K562 (cell line): ENCODE results near the gene PLG.
"Not testable (repeated sequence)": the region's sequence is repeated elsewhere in the genome, so short reads cannot be mapped to it uniquely, and the experiment has no call there.

Experiments used
- MYC ChIP-seq, 2 experiments: fragments of 250-450 bp in 1 of 2; sonication (Bioruptor Pico) in 1 of 2; IDR thresholded peaks; 2 replicates each; pipeline versions ENCODE4 v1.5.1 to v1.6.1; 2012 to 2021; ENCODE audit warnings: low read depth in 2 of 2, borderline replicate concordance in 1 of 2, improper control_type of control experiment in 1 of 2, low read length in 1 of 2, mild to moderate bottlenecking in 1 of 2, moderate library complexity in 1 of 2
- ZKSCAN1 ChIP-seq: fragments of 150-350 bp; IDR thresholded peaks from 2 replicates; pipeline ENCODE4 v1.6.1; 2016; ENCODE audit warnings: low read depth, low read length
- ZNF41 ChIP-seq: fragments of 250-450 bp; sonication (Bioruptor Pico); conservative IDR thresholded peaks from 2 replicates; pipeline ENCODE4 v1.4.0; 2020; ENCODE audit warnings: mild to moderate bottlenecking
- TF ChIP-seq, protein P1 (sequence below), 3 experiments: IDR thresholded peaks in 2 of 3; conservative IDR thresholded peaks in 1 of 3; 2 replicates each; pipeline ENCODE4 v1.5.1; 2011 to 2012; ENCODE audit warnings: low read length in 3 of 3, mild to moderate bottlenecking in 3 of 3, control low read depth in 2 of 3, improper control_type of control experiment in 1 of 3, inconsistent platforms in 1 of 3, low read depth in 1 of 3, mixed read lengths in 1 of 3, moderate library complexity in 1 of 3; ENCODE audit not compliant: insufficient read depth in 2 of 3
- TF ChIP-seq, protein P2 (sequence below), 2 experiments: fragments of 450-650 bp; formaldehyde crosslinking in 1 of 2; IDR thresholded peaks; 2 replicates each; pipeline versions ENCODE4 v1.4.0 to v1.6.1; 2014 to 2020; ENCODE audit warnings: mild to moderate bottlenecking in 2 of 2, borderline replicate concordance in 1 of 2, low read depth in 1 of 2

DNA sequence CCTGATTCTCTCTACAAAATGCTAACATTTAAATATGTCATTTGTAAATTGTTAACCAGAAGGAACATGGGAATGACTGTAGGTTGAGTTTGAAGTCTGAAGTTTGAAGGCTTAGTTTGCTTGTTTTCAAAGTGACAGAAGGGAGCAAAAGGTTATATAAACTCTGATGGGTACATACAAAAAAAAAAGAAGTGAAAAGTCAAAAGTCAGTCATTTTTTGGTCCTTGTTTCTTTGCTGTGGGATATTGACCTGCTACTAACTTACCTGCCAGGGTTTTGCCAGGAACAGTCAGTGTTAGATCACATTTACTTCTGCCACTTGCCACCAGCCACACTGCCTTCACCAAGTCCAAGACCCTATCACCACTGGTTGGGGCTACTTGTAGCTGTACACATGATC lies 6.9 kb downstream of the PLG start:
- not testable (repeated sequence) for TF ChIP-seq MYC (IDR thresholded peaks at IDR 0.05; ENCODE audit: low read depth, low read length); MYC (CRISPR knock-in tag; IDR thresholded peaks at IDR 0.05; ENCODE audit: borderline replicate concordance, low read depth); ZNF41 (CRISPR knock-in tag); ZKSCAN1
- TF ChIP-seq, protein P1, sequence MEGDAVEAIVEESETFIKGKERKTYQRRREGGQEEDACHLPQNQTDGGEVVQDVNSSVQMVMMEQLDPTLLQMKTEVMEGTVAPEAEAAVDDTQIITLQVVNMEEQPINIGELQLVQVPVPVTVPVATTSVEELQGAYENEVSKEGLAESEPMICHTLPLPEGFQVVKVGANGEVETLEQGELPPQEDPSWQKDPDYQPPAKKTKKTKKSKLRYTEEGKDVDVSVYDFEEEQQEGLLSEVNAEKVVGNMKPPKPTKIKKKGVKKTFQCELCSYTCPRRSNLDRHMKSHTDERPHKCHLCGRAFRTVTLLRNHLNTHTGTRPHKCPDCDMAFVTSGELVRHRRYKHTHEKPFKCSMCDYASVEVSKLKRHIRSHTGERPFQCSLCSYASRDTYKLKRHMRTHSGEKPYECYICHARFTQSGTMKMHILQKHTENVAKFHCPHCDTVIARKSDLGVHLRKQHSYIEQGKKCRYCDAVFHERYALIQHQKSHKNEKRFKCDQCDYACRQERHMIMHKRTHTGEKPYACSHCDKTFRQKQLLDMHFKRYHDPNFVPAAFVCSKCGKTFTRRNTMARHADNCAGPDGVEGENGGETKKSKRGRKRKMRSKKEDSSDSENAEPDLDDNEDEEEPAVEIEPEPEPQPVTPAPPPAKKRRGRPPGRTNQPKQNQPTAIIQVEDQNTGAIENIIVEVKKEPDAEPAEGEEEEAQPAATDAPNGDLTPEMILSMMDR (IDR thresholded peaks at IDR 0.05 in 2 of 3, conservative IDR thresholded peaks at IDR 0.05 in 1 of 3; ENCODE audit: insufficient read depth in 2 of 3, low read depth in 1 of 3, low read length in 3 of 3), result not testable (repeated sequence)
- TF ChIP-seq, protein P2, sequence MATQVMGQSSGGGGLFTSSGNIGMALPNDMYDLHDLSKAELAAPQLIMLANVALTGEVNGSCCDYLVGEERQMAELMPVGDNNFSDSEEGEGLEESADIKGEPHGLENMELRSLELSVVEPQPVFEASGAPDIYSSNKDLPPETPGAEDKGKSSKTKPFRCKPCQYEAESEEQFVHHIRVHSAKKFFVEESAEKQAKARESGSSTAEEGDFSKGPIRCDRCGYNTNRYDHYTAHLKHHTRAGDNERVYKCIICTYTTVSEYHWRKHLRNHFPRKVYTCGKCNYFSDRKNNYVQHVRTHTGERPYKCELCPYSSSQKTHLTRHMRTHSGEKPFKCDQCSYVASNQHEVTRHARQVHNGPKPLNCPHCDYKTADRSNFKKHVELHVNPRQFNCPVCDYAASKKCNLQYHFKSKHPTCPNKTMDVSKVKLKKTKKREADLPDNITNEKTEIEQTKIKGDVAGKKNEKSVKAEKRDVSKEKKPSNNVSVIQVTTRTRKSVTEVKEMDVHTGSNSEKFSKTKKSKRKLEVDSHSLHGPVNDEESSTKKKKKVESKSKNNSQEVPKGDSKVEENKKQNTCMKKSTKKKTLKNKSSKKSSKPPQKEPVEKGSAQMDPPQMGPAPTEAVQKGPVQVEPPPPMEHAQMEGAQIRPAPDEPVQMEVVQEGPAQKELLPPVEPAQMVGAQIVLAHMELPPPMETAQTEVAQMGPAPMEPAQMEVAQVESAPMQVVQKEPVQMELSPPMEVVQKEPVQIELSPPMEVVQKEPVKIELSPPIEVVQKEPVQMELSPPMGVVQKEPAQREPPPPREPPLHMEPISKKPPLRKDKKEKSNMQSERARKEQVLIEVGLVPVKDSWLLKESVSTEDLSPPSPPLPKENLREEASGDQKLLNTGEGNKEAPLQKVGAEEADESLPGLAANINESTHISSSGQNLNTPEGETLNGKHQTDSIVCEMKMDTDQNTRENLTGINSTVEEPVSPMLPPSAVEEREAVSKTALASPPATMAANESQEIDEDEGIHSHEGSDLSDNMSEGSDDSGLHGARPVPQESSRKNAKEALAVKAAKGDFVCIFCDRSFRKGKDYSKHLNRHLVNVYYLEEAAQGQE (IDR thresholded peaks at IDR 0.05; ENCODE audit: borderline replicate concordance), result not testable (repeated sequence)
- TF ChIP-seq, protein P2 (CRISPR knock-in tag; IDR thresholded peaks at IDR 0.05; ENCODE audit: low read depth), result not testable (repeated sequence)
